ENCODE results near the gene F2R.
"Not testable (repeated sequence)": the region's sequence is repeated elsewhere in the genome, so short reads cannot be mapped to it uniquely, and the experiment has no call there.

F2R gene

DNA sequence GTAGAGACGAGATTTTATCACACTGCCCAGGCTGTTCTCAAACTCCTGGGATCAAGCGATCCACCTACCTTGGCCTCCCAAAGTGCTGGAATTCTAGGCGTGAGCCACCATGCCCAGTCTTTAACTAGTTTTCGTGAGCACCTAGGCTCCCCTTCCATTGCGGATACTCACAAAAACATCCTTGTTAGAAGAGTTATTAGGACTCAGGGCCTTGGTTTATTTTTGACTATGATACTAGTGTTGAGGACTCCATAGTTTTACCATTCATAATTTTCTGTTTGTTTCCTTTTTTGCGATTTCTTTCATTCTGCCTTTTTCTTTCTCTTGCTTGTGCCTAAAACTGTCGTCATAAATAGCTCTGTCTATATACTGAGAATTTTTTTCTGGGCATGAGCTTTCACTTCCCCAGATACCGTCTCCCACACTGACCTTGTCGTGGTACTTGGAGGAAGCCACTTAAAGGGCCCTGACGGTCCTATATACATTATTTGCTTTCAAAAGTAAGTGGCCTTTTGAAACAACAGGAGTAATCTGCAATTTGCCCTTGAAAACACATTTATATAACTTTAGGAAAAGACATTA is 5.2 kb downstream of the F2R start:
- DNase-seq: no peak

GRCh38 chr5:76723266-76723665 is 7.3 kb downstream of the F2R start:
- DNase-seq: no peak

DNA sequence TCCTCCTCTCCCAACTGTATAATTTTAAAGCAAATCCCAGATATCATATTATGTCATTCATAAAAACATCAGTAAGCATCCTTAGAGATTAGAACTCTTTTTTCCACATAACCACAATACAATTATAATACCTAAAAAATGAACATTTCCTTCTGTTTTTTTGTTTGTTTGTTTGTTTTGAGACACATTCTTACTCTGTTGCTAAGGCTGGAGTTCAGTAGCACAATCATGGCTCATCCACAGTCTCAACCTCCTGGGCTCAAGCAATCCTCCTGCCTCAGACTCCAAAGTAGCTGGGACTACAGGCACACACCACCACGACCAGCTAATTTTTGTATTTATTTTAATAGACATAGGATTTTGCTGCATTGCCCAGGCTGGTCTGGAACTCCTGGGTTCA is 8.0 kb downstream of the F2R start:
- no peak for DNase-seq

- no peak for DNase-seq
Measured at GRCh38 chr5:76724871-76725270, 8.9 kb downstream of the F2R start.

DNA sequence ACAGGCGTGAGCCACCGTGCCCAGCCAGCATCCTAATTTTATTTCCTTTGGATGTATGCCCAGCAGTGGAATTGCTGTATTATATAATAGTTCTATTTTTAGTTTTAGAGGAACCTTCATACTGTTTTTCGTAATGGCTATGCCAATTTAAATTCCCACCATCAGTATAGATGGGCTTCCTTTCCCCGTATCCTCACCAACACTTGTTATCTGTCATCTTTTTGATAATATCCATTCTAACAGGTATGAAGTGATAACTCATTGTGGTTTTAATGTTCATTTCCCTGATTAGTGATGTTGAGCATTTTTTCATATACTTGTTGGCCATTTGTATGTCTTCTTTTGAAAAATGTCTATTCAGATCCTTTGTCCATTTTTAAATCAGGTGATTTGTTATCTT is 13.0 kb downstream of the F2R start:
- DNase-seq: no peak

DNA sequence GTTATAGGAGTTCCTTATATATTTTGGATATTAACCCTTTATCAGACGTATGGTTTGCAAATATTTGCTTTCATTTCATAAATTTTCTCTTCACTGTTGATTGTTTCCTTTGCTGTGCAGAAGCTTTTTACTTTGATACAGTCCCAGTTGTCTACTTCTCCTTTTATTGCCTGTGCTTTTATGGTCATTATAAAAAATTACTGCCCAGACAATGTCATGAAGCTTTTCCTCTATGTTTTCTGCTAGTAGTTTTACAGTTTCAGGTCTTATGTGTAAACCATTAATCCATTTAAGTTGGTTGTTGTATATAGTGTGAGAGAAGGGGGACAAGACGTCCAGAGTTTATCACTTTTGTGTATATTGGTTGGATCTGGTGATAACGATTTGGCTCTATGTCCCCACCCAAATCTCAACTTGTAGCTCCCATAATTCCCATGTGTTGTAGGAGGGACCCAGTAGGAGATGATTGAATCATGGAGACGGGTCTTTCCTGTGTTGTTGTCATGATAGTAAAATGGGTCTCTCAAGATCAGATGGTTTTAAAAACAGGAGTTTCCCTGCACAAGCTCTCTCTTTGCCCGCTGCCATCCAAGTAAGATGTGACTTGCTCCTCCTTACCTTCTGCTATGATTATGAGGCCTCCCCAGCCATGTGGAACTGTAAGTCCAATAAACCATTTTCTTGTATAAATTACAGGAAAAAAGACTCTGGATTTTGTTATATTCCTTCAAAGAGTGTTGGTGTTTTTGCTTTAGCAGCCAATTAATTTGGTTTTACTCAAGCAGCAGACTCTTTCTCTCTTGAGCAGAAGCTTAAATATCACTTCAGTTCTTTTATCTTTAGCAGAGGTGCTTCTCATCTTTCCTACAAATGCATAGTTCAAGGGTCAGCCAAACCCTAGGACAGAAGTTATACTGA is 13.7 kb downstream of the F2R start:
- no peak for DNase-seq

DNA sequence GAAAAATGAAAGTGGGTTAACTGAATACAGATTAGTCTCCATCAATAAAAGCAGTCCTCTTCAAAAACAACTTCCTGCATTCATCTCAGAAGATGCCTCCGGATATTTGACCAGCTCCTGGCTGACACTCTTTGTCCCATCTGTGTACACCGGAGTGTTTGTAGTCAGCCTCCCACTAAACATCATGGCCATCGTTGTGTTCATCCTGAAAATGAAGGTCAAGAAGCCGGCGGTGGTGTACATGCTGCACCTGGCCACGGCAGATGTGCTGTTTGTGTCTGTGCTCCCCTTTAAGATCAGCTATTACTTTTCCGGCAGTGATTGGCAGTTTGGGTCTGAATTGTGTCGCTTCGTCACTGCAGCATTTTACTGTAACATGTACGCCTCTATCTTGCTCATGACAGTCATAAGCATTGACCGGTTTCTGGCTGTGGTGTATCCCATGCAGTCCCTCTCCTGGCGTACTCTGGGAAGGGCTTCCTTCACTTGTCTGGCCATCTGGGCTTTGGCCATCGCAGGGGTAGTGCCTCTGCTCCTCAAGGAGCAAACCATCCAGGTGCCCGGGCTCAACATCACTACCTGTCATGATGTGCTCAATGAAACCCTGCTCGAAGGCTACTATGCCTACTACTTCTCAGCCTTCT is 16.6 kb downstream of the F2R start:
- DNase-seq: no peak

- DNase-seq: no peak
Measured at GRCh38 chr5:76733049-76733417, 17.1 kb downstream of the F2R start.

GRCh38 chr5:76735762-76736545 is 20.0 kb downstream of the F2R start:
- DNase-seq: no peak

DNA sequence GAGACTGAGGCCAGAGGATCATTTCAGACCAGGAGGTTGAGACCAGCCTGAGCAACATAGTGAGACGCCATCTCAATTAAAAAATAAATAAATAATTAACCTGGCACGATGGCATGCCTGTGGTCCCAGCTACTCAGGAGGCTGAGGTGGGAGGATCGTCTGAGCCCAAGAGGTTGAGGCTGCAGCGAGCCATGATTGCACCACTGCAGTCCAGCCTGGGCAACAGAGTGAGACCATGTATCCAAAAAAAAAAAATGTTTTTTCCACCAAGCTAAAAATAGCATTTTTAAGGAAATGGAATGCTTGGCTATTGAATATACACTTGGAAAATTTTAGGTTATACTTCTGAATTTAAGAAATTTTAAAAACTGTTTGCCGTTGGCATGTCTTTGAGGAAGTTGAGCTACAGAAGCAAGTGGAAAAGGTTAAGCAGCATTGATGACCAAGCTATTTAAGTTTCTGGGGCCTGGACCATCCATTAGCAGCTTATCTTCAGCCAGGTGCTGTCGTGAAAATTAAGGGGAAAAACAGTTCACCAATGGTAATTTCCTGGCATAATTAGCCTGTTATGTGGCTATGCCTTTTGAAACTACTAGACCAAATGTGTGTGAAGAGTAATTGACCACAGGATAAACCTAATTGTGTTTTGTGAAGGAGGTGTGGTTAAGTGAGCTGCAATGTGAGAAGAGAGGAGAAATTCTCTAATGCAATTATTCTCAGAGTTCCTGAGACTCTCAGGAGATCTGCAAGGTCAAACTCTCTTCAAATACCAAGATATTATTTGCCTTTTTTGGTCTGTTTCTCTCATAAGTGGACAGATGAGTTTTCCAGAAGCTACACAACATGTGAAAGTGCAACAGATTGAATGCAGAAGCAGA is 21.0 kb downstream of the F2R start:
- DNase-seq: no peak

GRCh38 chr5:76737846-76738245 is 21.9 kb downstream of the F2R start:
- DNase-seq: no peak

DNA sequence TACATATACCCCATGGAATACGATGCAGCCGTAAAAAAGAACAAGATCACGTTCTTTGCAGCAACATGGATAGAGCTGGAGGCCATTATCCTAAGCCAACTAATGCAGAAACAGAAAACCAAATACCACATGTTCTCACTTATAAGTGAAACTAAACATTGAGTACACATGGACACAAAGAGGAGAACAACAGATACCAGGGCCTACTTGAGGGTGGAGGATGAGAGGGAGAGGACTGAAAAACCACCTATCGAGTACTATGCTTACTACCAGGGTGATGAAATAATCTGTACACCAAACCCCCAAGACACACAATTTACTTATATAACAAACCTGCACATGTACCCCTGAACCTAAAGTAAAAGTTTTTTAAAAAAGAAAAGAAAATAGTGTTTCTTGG is 25.6 kb downstream of the F2R start:
- DNase-seq: not testable (repeated sequence)

DNA sequence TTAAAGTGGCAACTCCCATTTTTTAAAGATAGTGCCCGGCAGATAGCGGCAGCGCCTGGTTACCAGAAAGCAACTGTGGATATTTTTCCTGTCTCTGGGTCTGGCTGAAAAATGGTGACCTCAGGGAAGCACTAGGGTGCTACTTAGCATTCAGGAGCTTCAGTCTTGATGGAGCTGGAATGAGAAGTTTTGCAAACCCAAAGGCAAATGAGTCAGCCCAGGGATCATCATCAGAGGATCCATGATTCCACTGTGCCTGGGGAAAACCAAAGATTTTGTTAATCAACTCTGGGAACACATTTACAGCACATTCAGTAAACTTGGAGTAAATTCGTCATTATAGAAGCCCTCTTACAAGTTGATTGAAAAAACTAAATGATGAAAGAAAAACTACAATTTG is 26.7 kb downstream of the F2R start:
- DNase-seq: no peak

DNA sequence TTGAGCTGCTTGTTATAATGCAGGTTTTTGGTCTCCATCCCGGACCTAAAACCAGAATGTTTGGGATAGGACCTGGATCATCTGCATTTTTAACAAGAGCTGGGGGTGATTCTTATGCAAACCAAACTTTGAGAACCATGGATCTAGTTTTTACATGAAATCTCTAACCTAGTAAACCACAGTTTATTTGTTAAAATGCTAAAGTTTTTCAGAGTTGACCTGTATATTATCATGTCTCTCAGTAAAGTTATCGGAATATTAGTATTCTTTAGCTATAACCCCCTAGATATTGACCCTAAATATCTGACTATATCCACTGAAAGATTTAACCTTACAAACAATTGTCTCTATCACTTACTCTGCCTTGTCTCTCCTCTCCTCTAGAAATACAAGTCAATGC is 28.7 kb downstream of the F2R start:
- DNase-seq: no peak

DNA sequence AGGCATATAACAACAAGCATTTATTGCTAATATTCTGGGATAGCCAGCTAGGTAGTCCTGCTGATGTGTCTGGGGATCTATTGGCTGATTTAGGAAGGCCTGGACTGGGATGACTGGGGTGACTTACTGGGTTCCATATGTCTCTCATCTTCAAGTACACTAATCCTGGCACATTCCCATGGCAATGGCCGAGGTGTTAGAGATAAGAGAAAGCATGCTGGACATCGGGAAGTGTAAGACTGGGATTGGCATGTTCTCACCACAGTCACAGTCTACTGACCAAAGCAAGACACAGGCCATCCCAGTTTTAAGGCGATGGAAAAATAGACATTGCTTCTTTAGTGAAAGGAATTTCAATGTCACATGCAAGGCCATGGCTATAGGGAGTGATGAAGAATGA is 29.7 kb downstream of the F2R start:
- no peak for DNase-seq

GRCh38 chr5:76746677-76747076 is 30.8 kb downstream of the F2R start:
- no peak for DNase-seq

DNA sequence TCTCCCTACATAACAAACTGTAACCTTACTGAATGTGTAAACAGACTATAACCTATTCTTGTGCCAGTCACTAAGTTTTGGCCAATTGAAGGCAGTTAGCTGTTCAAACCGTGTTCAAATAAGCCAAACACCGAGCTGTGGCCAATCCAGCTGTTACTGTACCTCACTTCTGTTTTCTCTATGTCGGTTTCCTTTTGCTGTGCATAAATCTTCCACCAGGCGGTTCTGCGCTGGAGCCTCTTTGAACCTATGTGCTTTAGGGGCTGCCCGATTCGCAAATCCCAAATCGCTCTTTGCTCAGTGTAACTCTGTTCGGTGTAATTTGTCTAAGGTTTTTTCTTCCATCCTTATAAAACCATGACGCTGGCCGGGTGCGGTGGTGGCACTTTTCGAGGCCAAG is 31.8 kb downstream of the F2R start:
- DNase-seq: no peak

DNA sequence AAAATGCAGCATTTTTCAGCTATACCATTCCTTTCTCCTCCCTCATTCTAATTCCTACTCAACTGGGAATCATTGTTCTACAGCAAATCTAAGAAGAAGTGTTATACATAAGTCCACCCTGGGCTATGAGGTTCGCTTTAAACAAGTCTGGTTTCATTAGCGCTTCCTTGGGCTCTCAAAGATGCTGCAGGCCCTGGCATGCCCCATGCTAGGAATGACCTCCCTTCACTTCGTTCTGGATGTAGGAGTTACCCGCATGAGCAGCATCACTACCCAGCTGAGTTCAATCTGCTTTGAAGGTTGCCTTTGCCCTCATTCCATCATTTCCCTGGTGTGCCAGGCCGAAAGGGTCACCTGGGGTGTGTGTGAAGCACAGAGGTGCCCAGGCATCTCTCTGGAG is 35.4 kb downstream of the F2R start:
- no peak for DNase-seq

GRCh38 chr5:76754668-76755078 is 38.7 kb downstream of the F2R start:
- DNase-seq: no peak

DNA sequence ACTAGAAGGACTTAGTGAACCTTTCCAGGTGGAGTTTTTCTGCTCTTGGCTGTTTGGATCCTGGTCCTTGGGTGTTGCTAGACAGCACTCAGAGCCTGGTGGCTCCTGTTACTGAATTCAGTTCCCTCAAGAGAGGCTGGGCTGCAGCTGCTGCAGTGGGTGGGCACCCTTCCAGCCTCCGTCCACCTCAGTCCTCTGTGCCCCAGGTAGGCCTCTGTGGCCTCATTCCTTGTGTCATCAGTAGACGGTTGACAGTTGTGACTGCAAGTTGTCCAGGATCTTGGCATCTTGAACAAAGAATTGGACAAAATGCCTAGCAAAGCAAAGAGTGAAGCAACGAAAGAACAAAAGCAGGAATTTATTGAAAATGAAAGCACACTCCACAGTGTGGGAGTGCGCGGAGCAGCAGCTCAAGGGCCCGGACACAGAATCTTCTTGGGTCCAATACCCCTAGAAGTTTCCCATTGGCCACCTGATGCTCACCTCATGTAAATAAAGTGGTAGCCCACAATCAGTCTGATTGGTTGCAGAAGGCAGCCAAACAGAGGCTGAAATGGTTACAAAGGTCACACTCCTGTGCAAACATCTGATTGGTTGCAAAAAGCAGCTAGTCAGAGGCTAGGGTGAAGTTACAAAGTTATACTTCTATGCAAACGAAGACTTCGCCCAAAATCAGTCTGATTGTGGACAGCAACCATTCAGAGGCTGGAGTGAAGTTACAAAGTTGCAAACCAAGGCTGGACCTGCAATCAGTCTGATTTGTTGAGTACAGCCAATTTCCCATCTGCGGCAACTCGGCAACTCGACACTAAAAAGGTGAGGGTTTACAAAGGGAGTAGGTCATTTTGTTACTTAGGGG is 40.1 kb downstream of the F2R start:
- no peak for DNase-seq

GRCh38 chr5:76757049-76757448 is 41.1 kb downstream of the F2R start:
- no peak for DNase-seq

Data from effector CD8-positive, alpha-beta T cell (primary cell).